ENCODE results near the gene MTMR11. TPM values are rescaled to one million over a fixed set of nuclear protein-coding genes. Genes with fewer than 3 reads are reported as not detected.

Gene MTMR11
- total RNA-seq, 3 donors from 2014 or later: 7.4 to 13.9 (median 13.8) TPM

DNA sequence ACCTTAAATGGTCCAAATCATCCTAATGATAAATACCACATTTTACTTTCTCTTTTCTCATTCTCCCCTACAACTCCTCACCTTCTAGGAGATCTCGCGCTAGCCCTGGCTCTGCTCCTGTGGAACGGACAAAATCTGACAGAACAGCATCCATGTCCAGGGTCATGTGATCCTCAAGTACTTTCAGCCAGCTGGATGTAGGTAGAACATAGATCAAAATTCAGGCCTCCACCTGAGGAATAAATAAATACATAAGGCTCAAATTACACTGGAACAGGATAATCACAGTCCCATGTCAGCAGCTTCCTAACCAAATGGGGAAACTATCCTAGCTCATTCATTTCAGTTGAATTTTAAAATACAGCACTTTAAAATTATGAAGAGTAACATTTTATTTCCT lies 40.7 kb upstream of the MTMR11 start:
- no peaks in the 10 kb centered on the region for H3K27me3 ChIP-seq
- H3K9me3 ChIP-seq: no peaks in the 10 kb centered on the region
- H3K36me3 ChIP-seq: no peaks in the 10 kb centered on the region
- intact Hi-C loops (cut with DNase I; ENCODE audit: low total_unique reads): no loop called here
- no peak for DNase-seq (ENCODE audit: low spot score in 2 of 2)
- H3K4me3 ChIP-seq: no peak overlapping the region
- H3K27ac ChIP-seq: no peak overlapping the region
- peaks cover 0 to 3% of the 10 kb centered on the region in 2 donors for H3K4me1 ChIP-seq
- no peak for TF ChIP-seq POLR2AphosphoS5 (IDR thresholded peaks at IDR 0.05)
- TF ChIP-seq, protein P1, sequence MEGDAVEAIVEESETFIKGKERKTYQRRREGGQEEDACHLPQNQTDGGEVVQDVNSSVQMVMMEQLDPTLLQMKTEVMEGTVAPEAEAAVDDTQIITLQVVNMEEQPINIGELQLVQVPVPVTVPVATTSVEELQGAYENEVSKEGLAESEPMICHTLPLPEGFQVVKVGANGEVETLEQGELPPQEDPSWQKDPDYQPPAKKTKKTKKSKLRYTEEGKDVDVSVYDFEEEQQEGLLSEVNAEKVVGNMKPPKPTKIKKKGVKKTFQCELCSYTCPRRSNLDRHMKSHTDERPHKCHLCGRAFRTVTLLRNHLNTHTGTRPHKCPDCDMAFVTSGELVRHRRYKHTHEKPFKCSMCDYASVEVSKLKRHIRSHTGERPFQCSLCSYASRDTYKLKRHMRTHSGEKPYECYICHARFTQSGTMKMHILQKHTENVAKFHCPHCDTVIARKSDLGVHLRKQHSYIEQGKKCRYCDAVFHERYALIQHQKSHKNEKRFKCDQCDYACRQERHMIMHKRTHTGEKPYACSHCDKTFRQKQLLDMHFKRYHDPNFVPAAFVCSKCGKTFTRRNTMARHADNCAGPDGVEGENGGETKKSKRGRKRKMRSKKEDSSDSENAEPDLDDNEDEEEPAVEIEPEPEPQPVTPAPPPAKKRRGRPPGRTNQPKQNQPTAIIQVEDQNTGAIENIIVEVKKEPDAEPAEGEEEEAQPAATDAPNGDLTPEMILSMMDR (IDR thresholded peaks at IDR 0.05): no peak
- TF ChIP-seq POLR2A (IDR thresholded peaks at IDR 0.05): no peak

DNA sequence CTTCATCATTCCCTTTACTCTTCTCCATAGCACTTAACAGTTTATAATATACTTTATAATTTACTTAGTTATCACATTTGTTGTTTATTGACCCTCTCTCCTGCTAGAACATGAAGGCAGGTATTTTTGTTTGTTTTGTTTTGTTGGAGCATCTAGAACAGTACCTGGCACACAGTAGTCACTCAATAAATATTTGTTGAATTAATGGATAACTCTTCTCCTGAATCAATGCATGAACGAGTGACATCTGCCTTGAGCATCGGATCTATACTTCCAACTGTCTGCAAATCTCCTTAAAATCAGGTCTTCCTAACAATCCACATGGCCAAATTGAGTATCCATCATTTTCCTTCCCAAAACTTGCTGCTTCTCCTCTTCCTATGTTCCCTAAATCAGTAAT lies 35.9 kb upstream of the MTMR11 start:
- Histone ChIP-seq H3K27me3 (no peaks in the 10 kb centered on the region), H3K4me3 (no peak overlapping the region), H3K27ac (no peak overlapping the region), H3K4me1 (no peaks in the 10 kb centered on the region), H3K36me3 (no peaks in the 10 kb centered on the region), H3K9me3 (no peaks in the 10 kb centered on the region)
- DNase-seq (ENCODE audit: low spot score in 2 of 2): no peak
- TF ChIP-seq POLR2AphosphoS5 (IDR thresholded peaks at IDR 0.05): no peak
- TF ChIP-seq, protein P1 (IDR thresholded peaks at IDR 0.05): no peak
- no peak for TF ChIP-seq POLR2A (IDR thresholded peaks at IDR 0.05)
- intact Hi-C loops (cut with DNase I; ENCODE audit: low total_unique reads): no loop called here

DNA sequence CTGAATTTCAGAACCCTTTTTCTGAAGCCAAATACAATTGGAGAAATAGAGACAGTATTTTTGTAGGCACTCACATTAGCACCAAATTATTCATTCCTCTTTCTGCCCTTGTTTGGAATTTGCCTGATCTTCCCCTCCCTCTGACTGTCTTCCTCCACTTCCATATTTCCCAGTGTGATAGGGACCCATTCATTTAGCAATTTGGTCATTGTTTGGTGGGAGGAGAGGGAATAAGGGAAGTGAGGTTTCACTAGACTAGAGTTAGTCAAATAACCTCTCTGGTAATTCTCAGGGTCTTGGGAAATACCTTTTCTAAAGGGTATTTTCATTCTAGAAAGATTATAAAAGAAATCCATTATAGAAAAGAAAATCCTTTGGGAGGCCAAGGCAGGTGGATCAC lies 31.0 kb upstream of the MTMR11 start:
- H3K4me3 ChIP-seq: no peak overlapping the region
- intact Hi-C loops (cut with DNase I; ENCODE audit: low total_unique reads): no loop called here
- H3K9me3 ChIP-seq: no peaks in the 10 kb centered on the region
- no peaks in the 10 kb centered on the region for H3K27me3 ChIP-seq
- TF ChIP-seq POLR2AphosphoS5 (IDR thresholded peaks at IDR 0.05) (no peak), POLR2A (IDR thresholded peaks at IDR 0.05) (no peak)
- TF ChIP-seq, protein P1 (IDR thresholded peaks at IDR 0.05): no peak
- H3K4me1 ChIP-seq: peaks cover 0 to 4% of the 10 kb centered on the region in 2 donors
- no peaks in the 10 kb centered on the region for H3K36me3 ChIP-seq
- H3K27ac ChIP-seq: no peak overlapping the region
- DNase-seq (ENCODE audit: low spot score in 2 of 2): no peak

DNA sequence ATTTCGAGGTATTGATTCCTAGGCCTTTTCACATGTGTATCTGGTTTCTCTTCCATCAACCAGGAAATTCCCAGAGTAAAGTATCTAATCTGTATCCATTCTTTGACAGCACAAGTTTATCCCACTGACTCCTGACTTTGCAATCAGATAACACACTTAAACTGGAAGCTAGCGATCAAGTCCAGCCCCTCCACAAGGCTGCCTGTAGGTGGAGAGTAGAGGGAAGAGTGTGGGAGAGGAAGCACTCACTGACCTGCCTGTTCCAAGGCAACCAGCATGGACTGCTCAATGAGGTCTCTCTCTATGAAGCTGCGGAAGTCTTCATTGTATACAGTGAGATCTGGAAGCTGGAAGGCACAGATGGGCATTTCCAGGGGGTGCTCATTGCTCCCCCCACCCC lies 30.4 kb upstream of the MTMR11 start:
- no peaks in the 10 kb centered on the region for H3K36me3 ChIP-seq
- TF ChIP-seq POLR2AphosphoS5 (IDR thresholded peaks at IDR 0.05) (no peak), POLR2A (IDR thresholded peaks at IDR 0.05) (no peak)
- TF ChIP-seq, protein P1 (IDR thresholded peaks at IDR 0.05): no peak
- no peaks in the 10 kb centered on the region for H3K27me3 ChIP-seq
- peaks cover 0 to 10% of the 10 kb centered on the region in 2 donors for H3K4me1 ChIP-seq
- H3K9me3 ChIP-seq: no peaks in the 10 kb centered on the region
- DNase-seq (ENCODE audit: low spot score in 2 of 2): no peak
- intact Hi-C loops (cut with DNase I; ENCODE audit: low total_unique reads): no loop called here
- no peak overlapping the region for H3K27ac ChIP-seq
- H3K4me3 ChIP-seq: no peak overlapping the region

DNA sequence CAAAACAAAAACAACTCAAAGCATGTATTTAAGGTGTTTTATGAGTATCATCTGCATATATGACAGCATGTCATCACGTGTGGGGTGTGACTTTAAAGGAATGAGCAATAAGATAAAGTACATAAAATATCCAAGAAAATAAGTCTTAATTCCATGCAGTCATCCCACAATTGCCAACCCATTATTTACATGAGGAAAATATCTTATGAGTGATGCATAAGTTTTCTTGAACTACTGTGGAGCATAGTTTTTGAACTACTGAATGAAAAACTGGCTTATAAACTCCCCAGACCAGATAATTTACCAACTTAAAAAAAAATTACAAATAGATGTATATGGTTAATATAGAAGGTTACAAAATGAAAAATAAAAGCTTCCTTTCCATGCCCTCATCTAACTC lies 29.7 kb upstream of the MTMR11 start:
- no peak for DNase-seq (ENCODE audit: low spot score in 2 of 2)
- Histone ChIP-seq H3K9me3 (no peaks in the 10 kb centered on the region), H3K27ac (no peak overlapping the region), H3K4me3 (no peak overlapping the region), H3K4me1 (peaks cover 0 to 10% of the 10 kb centered on the region in 2 donors), H3K27me3 (no peaks in the 10 kb centered on the region), H3K36me3 (no peaks in the 10 kb centered on the region)
- TF ChIP-seq, protein P1 (IDR thresholded peaks at IDR 0.05): no peak
- no peak for TF ChIP-seq POLR2AphosphoS5 (IDR thresholded peaks at IDR 0.05)
- TF ChIP-seq POLR2A (IDR thresholded peaks at IDR 0.05): no peak
- intact Hi-C loops (cut with DNase I; ENCODE audit: low total_unique reads): no loop called here
